GM12891 (cell line): ENCODE measurements around the gene MAMDC4.

Experiments used
- PAX5 ChIP-seq: IDR thresholded peaks from 2 replicates; pipeline ENCODE4 v1.6.1; 2011; ENCODE audit warnings: low read length, moderate library complexity, mild to moderate bottlenecking; ENCODE audit not compliant: insufficient read depth, severe bottlenecking
- POLR2A ChIP-seq: IDR thresholded peaks from 2 replicates; pipeline ENCODE4 v1.6.1; 2011; ENCODE audit warnings: low read depth, low read length, control low read depth
- POLR2AphosphoS5 ChIP-seq: IDR thresholded peaks from 2 replicates; pipeline ENCODE4 v1.6.1; 2011; ENCODE audit warnings: low read depth, low read length, control low read depth
- SPI1 ChIP-seq: IDR thresholded peaks from 2 replicates; pipeline ENCODE4 v1.6.1; 2011; ENCODE audit warnings: low read depth, low read length, control low read depth

GRCh38 chr9:136881691-136882108, 29.6 kb downstream of the MAMDC4 start:
- TF ChIP-seq POLR2A (no peak), POLR2AphosphoS5 (no peak), SPI1 (no peak), PAX5 (no peak)
